HG03045 (cell line): ENCODE results near the gene CDH4.

Experiments
- ATAC-seq: cut with Tn5 transposase; IDR thresholded peaks from one replicate; pipeline ENCODE4 v1.9.1; 2021; ENCODE audit warnings: mild to moderate bottlenecking, moderate library complexity; ENCODE audit not compliant: unreplicated experiment

CDH4 gene

DNA sequence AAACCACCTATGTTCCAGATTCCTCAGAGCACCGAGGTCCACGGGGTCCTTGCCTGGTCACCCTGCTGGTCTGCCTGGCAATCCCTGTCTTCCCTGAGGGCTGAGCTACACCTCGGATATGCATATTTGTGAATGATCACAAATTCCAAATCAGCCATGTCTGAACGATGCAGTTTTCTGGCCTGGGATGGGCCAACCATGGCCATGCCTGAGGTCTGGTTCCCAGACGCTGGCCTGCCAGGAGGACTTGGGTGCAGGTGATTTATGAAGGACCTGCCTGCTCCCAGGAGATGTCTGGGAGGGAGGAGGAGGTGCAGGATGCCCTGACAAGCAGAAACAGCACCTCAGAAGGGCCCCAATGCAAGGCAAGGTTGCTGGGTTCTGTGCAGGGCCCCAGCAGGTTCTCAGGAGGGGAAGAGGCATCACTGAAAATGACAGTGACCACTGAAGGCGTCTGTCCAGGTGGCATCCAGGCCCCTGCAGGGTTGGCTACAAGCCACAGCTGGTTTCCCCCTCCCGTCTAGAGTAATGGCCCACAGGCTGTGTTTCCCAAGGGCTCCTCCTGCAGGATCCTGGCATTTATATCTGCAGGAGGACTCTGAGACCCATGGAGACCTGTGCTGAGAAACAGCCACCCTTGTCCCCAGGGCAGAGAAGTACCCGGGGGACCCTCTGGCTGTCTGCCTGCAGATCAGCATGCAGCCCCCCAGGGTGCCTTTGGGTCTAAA lies 608.4 kb downstream of the CDH4 start:
- no peak for ATAC-seq

DNA sequence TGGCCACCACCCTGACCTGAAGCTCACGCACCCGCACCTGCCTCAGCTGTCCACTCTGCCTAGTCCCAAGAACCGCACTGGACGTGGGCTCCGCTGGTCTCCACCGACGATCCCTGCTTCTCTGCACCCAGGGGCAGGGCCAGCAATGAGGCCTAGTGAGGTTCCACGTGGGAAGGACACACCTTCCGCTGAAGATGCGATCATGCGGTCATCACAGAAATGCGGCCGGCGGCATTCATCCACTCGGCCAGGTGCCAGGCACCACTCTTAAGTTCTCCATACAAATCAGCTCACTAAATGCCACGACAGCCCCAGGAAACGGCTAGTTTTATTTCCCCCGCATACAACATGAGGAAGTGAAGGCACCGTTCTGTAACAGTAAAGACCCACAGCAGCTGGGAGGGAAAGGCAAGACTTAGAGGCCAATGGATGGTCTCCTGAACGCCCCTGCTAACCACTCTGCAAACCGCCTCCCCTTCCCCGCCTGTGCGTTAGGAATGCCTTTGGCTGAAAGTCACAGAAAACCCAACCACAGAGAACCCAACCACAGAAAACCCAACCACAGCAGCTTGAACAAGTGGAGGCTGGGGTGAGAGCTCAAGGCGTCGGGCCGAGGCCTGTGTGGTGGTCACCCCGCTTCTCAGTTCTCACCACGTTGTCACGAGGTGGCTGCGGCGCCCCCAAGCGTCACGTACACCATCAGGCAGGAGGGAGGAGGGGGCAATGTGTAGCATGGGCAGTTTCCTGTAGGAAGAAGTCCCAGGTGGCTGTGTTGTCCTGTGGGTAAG lies 609.2 kb downstream of the CDH4 start:
- ATAC-seq: no peak

DNA sequence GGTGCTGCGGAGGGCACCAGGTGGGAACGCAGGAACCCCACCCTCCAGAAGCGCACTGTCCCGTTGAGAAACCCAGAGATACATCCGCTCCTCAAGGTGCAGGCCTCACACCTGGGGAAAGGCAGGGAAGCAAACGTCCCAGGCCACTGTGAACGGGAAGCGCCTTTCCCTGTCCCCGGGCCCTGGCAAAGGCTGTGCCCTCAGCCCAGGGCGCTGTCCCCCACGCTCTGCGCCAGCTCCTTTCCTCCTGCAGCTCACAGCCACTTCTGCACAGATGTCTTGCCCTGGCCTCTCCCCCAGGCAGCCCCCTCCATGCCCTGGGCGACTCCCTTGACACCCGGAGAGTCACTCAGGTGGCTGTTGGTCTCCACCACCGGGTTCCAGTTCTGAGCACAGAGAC lies 609.8 kb downstream of the CDH4 start:
- ATAC-seq: no peak

DNA sequence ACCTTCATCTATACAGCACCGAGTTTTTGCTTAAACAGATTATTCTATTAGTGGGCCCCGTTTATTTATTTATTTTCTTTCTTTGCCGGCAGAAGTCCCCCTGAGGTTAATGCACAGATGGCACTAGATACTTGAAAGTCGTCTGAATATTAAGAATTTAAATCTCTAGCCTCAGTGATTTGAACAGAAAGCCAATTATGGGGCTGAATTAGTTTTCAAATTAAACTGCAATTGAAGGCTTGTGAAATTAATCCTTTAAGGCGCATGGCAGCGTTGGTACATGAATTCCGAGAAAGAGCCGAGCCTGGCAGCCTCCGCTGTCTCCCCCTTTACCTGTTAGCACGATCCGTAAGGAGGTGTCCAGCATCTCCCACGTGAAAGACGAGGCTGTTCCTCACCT lies 610.8 kb downstream of the CDH4 start:
- ATAC-seq: no peak

DNA sequence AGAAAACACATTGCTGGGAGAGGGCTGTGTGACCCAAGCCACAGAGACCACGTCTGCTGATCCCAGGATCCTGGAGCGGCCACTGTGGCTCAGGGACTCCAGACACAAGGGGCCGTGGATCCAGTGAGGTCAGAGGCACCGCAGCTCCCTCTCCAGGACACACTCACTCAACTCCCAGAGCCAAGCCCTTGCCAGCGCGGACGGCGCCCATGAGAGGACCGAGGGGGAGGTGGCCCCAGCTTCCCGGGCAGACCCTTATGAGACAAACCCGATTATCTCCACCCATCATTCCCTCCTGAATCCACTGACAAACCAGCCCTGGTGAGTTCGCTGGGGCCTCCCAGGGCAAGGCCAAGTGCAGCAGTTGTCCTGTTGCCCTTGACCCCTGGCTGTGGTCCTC lies 612.4 kb downstream of the CDH4 start:
- no peak for ATAC-seq

DNA sequence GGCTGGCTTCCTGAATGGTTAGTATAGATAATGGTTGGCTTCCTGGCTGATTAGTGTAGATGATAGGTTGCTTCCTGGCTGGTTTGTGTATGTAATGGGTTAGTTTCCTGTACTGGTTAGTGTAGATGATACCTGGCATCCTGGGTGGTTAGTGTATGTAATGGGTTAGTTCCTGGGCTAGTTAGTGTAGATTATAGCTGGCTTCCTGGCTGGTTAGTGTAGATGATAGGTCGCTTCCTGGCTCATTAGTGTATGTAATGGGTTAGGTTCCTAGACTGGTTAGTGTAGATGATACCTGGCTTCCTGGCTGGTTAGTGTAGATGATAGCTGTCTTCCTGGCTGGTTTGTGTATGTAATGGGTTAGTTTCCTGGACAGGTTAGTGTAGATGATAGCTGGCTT lies 613.3 kb downstream of the CDH4 start:
- no peak for ATAC-seq

DNA sequence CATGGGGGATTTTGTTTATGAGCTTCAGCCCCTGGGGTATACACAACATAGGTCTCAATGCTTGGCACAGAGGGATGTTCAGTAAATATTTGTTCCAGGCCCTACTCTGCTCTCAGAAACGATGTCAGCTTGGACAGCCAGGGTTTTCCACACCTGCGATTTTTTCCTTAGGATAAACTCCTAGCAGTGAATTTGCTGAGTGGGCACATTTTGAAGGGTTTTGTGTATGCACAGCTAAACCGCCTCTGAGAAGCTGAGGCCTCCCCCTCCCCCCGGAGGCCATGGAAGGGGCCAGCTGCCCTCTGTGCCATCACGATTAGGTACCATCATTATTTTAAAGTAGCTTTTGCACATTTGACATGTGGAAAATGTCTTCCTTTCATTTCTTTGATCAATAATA lies 614.1 kb downstream of the CDH4 start:
- ATAC-seq: no peak

DNA sequence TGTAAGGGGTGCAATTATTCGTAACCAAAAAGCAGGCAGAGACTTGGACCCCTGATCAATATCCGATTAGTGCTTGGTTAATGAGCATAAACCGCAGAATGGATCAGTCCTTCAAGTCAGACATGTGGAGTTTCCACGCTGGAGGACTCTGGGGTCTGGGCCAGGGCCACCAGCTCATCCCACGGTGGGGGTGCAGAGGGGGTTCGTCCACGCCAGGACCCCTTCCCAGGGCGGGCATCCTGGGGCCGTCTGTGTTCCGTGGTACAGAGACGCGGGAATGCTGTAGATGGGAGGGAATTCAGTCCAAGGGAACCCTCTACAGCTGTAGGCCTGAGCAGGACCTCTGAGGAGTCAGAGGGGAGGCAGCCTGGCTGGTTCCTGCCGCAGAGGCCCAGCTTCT lies 615.9 kb downstream of the CDH4 start:
- no peak for ATAC-seq

DNA sequence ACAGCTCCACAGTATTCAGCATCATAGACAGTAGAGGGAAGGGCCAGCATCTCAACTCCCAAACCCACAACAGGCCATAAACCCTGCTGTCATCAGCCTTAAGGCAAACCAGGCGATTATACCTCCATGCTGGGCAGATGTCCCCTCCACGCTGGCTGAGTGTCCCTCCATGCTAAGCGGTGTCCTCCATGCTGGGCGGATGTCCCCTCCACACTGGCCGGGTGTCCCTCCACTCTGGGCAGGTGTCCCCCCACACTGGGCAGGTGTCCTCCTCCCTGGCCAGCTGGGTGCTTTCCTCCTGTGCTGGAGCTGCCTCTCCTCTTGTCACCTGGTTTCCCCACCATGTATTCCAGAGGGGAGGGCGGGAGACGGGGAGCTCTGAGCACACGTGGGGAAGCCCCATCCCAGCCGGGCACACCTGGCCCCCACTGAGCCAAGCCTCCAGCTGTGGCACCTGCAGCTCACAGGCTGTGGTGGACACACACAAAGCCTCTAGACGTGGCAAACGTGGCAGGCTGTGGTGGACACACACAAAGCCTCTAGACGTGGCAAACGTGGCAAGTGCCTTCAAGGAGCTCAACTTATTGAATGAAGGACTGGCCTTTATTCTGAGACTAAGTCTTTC lies 616.5 kb downstream of the CDH4 start:
- ATAC-seq: no peak

DNA sequence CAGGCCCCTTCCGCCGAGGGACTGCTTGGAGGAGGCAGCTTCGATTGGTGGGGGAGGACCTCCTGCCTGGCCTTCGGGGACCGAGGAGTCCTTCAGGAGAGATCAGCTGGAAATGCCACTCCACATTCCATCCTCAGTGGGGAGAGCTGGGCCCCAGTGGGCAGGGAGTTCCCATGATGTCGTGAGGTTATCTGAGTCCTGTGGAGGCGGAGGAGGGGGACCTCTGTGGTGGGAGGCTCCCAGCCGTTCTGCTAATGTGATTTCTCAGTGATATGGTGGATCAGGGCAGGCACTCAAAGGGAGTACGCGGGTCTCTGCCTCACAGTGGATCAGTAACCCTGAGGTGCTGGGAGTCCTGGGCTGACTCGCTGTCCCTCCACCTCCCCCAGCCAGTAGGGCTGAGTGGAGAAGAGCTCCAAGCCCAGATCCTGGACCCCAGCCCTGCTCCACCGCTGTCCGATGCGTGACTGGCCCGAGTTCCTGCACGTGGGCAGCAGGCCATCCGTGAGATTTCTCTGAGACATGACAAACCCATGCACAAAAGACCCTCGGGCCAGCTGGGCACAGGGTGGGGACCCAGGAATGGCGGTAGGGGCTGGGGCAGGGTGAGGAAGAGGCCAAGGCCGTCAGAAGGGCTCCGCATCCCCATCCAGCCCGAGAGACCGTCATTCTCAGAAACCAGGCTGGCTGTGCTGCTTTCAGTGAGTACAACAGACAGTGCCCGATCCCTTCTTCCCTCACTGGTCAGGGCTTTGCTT lies 617.9 kb downstream of the CDH4 start:
- ATAC-seq: no peak

DNA sequence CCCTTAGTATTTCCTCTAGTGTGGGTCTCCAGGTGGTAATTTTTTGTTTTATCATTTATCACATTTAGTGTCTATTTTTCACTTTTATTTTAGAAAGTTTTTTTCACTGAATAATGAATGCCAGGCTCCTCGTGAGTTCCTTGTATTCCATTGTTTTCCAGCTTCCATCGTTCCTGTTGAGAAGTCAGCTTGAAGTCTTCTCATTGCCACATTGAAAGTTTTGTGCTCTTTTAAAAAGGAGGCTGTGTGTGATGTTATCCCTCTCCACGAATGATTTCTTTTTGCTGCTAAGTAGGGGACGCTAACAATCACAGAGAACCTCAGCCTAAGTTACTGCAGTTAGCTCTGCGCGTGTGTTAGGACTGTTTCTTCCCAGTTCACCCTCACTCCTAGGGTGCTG lies 619.1 kb downstream of the CDH4 start:
- no peak for ATAC-seq

DNA sequence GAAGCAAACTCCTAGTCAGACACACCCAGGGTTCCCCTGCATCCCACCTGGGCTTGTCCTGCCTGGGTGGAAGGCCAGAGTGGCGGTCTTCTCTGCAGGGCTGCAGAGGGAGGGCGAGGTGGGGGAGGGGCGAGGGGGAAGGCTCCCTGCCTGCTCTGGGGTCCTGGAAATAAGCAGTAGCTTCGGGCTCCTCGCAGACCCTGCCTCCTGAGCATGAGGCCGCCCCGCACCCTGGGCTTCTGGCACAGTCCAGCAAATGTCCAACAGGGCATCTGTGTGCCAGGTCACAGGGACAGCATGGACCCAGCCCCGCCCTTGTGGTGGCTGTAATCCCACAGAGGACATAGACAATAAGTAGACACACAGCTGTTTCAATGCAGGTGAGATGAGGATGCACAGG lies 619.9 kb downstream of the CDH4 start:
- no peak for ATAC-seq

DNA sequence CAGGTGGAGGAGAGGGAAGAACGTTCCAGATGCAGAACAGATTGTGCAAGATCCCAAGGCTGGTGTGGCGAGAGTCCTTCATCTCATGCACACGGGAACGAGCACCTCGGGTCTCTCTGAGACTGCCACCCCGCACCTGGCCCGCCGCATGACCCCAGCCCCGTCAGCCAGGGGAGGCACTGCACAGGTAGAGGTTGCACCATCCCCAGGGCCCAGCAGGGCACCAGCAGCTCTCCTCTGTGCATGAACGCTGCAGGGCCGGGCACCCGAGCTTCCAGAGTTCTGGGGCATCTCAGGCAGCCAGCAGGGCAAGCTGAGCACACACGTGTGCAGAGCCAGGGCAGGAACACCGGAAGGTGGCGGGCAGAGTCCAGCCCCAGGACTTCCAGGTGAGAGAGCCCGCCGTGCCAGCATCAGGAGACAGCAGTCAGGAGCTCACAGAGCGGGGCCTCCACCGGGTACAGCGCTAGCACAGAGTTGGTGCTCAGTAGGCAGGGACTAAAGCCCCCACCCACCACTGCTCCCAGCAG lies 620.4 kb downstream of the CDH4 start:
- no peak for ATAC-seq

DNA sequence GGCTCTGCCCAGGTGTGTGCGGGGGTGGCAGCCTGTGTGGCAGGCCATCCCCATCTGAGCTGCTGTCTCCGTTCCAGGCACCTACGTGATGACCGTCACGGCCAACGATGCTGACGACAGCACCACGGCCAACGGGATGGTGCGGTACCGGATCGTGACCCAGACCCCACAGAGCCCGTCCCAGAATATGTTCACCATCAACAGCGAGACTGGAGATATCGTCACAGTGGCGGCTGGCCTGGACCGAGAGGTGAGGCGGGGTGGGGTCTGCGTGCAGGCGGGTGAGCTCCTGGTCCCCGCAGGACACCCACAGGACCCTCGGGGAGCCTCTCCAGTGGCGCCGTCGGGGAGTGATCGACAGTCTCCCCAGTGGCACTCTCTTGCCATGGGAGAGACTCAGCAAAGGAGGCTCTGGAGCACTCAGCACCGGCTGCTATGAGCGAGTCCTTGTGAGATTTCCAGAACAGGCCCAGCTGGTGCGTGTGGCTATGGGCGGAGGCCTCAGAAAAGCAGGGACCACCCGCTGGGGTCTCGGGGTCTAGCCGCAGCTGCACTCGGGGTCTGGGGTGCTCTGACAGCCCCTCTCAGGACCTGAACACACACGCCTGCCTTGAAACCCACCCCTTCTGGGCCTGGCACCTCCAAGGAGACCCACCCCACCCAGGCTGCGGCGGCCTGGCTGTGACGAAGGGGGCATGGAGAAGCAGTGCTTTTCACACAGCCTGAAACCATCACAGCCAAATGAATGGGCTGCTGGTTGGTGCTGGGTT lies 621.8 kb downstream of the CDH4 start:
- no peak for ATAC-seq

DNA sequence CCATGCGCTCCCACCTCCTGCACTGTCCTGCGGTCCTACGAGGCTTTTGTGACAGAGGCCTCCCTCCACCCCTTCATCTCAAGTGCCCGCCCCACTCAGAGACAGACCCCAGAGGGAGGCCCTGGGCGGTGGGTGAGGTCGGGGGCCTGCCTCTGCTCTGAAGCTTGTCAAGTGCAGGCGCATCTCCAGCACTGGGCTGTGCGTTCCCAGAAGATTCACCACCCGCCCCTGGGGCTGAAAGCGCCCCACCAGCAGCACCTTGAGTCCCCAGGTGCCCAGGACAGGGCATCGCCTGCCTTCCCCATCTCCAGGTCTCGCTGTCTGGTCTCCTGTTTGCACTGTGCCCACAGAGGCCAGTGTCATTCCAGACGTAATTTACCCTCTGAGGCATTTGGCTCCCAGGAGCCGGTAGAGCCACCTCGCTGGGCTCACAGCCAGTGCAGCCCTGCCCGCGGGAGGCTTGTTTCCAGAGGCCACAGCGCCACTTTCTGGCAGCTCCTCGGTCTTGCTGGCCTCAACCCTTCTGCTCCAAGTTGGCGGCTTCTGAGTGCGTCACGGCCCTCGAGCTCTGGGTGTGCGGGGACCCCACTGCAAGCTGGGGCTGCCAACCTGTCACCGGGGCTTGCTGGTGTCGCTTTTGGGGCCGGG lies 622.5 kb downstream of the CDH4 start:
- no peak for ATAC-seq

DNA sequence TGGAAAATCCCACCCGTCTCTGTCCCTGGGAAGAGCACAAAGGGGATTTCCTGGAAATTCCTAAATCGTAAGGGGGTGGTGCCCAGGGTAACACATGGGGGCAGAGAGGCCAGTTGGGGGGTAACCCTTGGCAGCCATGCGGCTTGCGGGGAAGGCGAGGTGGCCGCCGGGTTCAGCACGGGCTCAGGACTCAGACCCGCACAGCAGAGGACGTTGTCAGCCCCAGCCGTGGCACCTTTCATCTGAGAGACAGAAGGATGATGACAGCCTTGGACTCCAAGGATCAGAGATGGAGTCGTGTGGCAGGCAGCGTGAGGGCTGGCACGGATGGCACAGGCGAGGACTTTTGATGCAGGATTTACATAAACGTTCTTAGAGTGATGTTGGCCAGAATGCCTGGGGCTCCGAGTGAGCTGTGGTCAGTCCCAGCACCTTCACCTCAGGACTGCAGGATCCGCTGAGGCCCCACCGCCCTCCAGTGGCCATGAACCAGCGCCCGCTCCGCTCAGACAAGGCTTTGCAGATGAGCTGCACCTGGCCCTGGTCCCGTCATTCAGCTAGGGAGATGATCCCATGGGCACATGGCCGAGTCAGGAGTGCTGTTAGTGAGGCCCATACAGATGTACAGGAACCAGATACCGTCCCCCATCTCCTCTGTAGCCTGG lies 623.3 kb downstream of the CDH4 start:
- no peak for ATAC-seq

DNA sequence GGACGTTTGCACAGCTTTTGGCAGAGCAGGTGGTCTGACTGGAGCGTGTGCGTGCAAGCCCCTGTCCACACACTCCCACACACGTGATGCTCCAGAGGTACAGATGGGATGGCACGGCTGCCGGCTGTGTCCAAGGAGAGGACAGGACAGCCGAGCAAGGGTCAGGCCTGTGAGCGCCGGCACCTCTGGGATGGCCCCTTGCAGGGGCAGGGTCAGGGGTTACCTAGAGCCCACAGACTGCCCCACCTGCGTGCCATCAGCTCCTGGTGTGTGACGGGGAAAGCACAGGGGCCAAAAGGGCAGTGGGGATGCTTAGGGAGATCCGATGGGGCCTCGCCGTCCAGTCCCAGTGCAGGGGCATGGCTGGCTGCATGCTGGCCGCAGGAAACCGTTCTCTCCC lies 623.9 kb downstream of the CDH4 start:
- ATAC-seq: no peak

DNA sequence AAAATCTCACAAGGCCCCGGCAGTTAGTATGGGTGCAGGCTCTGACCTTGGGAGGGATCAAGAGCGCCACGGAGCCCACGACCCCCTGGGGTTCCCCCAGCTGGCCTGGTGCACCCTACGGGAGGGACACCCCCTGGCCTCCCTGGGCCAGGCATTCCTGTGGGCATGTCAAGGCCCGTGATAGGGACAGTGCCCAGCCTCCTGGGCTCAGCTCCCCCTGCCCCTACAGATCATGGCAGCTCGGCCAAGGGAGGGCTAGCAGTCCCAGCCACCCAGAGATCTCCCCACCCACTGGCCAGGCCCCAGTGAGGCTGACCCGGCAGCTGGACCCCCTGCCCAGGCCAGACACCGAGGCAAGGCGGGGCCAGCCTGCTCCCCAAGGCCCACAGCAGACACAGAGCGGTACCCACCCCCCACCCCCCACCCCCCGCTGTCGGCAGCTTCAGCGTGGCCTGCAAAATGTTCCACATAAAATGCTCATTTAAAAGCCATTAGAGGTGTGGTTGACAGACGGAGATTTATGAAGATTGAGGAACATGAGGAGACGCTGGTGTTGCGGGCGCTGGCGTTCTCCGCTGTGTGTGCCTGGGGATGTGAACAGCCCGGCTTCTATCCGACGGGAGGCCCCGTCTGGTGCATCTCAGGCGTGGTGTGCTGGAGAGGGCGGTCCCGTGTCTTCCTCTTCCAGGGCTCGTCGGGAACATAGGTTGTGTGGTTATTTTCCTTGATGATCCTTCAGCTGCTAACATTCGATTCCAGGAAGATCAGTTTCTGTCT lies 625.1 kb downstream of the CDH4 start:
- no peak for ATAC-seq
